ENCODE measurements around the gene MED12L.

The MED12L gene

GRCh38 chr3:151178208-151178845 lies 92.9 kb downstream of the MED12L start:
- TF ChIP-seq REST (IDR thresholded peaks at IDR 0.05; ENCODE audit: insufficient read depth in 1 of 2, low read depth in 2 of 2, low read length in 2 of 2): no peak
- TF ChIP-seq SIN3A (IDR thresholded peaks at IDR 0.05; ENCODE audit: borderline replicate concordance, insufficient read depth, low read length): no peak
- TF ChIP-seq FOXP2 (optimal IDR thresholded peaks at IDR 0.05; ENCODE audit: borderline replicate concordance, extremely low read depth, extremely low read length, insufficient read depth): no peak
- TF ChIP-seq TAF1 (IDR thresholded peaks at IDR 0.05; ENCODE audit: borderline replicate concordance, insufficient read depth, low read length): no peak
- TF ChIP-seq POLR2AphosphoS5 (IDR thresholded peaks at IDR 0.05; ENCODE audit: low read depth, low read length): no peak

GRCh38 chr3:151182349-151183079 lies 97.0 kb downstream of the MED12L start:
- TF ChIP-seq TAF1 (IDR thresholded peaks at IDR 0.05; ENCODE audit: borderline replicate concordance, insufficient read depth, low read length): no peak
- TF ChIP-seq FOXP2 (optimal IDR thresholded peaks at IDR 0.05; ENCODE audit: borderline replicate concordance, extremely low read depth, extremely low read length, insufficient read depth): no peak
- no peak for TF ChIP-seq REST (IDR thresholded peaks at IDR 0.05; ENCODE audit: insufficient read depth in 1 of 2, low read depth in 2 of 2, low read length in 2 of 2)
- no peak for TF ChIP-seq POLR2AphosphoS5 (IDR thresholded peaks at IDR 0.05; ENCODE audit: low read depth, low read length)
- TF ChIP-seq SIN3A (IDR thresholded peaks at IDR 0.05; ENCODE audit: borderline replicate concordance, insufficient read depth, low read length): no peak

- TF ChIP-seq TAF1 (IDR thresholded peaks at IDR 0.05; ENCODE audit: borderline replicate concordance, insufficient read depth, low read length) (no peak), REST (IDR thresholded peaks at IDR 0.05; ENCODE audit: insufficient read depth in 1 of 2, low read depth in 2 of 2, low read length in 2 of 2) (no peak), FOXP2 (optimal IDR thresholded peaks at IDR 0.05; ENCODE audit: borderline replicate concordance, extremely low read depth, extremely low read length, insufficient read depth) (no peak), POLR2AphosphoS5 (IDR thresholded peaks at IDR 0.05; ENCODE audit: low read depth, low read length) (no peak), SIN3A (IDR thresholded peaks at IDR 0.05; ENCODE audit: borderline replicate concordance, insufficient read depth, low read length) (no peak)
Observed at GRCh38 chr3:151183265-151183671, 97.8 kb downstream of the MED12L start.

- TF ChIP-seq REST (IDR thresholded peaks at IDR 0.05; ENCODE audit: insufficient read depth in 1 of 2, low read depth in 2 of 2, low read length in 2 of 2) (no peak), TAF1 (IDR thresholded peaks at IDR 0.05; ENCODE audit: borderline replicate concordance, insufficient read depth, low read length) (no peak), POLR2AphosphoS5 (IDR thresholded peaks at IDR 0.05; ENCODE audit: low read depth, low read length) (no peak), FOXP2 (optimal IDR thresholded peaks at IDR 0.05; ENCODE audit: borderline replicate concordance, extremely low read depth, extremely low read length, insufficient read depth) (no peak), SIN3A (IDR thresholded peaks at IDR 0.05; ENCODE audit: borderline replicate concordance, insufficient read depth, low read length) (no peak)
Observed at GRCh38 chr3:151191095-151191494, 105.6 kb downstream of the MED12L start.
